Stimulated activated naive CD8-positive, alpha-beta T cell treated with anti-CD3 and anti-CD28 coated beads, Interleukin-15, Interleukin-2, amounts not matched to agents 100 ng/mL and 50 ng/mL, for 24 hours (primary cell): ENCODE results near the gene CCR7.

Experiments used
- H3K27ac Mint-ChIP-seq: one replicate; pipeline ENCODE4 v1.8.0; 2021; ENCODE audit warnings: mild to moderate bottlenecking, mixed read lengths
- H3K27me3 Mint-ChIP-seq: one replicate; pipeline ENCODE4 v1.8.0; 2021; ENCODE audit warnings: mixed read lengths
- H3K36me3 Mint-ChIP-seq: one replicate; pipeline ENCODE4 v1.8.0; 2021; ENCODE audit warnings: low read depth, mixed read lengths
- H3K4me1 Mint-ChIP-seq: one replicate; pipeline ENCODE4 v1.8.0; 2021; ENCODE audit warnings: low read depth, mixed read lengths
- H3K4me3 Mint-ChIP-seq: one replicate; pipeline ENCODE4 v1.8.0; 2021; ENCODE audit warnings: mild to moderate bottlenecking, mixed read lengths
- H3K9me3 Mint-ChIP-seq: one replicate; pipeline ENCODE4 v1.8.0; 2021; ENCODE audit warnings: mixed read lengths

CCR7 gene

GRCh38 chr17:40541060-40541872, 24.0 kb downstream of the CCR7 start:
- no peaks in the 10 kb centered on the region for H3K27me3 Mint-ChIP-seq
- H3K27ac Mint-ChIP-seq = peak overlapping the region; percentile 99
- H3K36me3 Mint-ChIP-seq = peaks cover 4% of the 10 kb centered on the region
- peaks cover 92% of the 10 kb centered on the region for H3K4me1 Mint-ChIP-seq
- peak overlapping the region; percentile 80 for H3K4me3 Mint-ChIP-seq
- H3K9me3 Mint-ChIP-seq = no peaks in the 10 kb centered on the region

- Mint-ChIP-seq H3K36me3 (peaks cover 4% of the 10 kb centered on the region), H3K4me3 (peak overlapping the region; percentile 80), H3K27ac (peak overlapping the region; percentile 99), H3K9me3 (no peaks in the 10 kb centered on the region), H3K4me1 (peaks cover 92% of the 10 kb centered on the region), H3K27me3 (no peaks in the 10 kb centered on the region)
Observed at GRCh38 chr17:40540448-40540847, 24.8 kb downstream of the CCR7 start.

- Mint-ChIP-seq H3K4me1 (peaks cover 93% of the 10 kb centered on the region), H3K27ac (peak overlapping the region; percentile 99), H3K27me3 (no peaks in the 10 kb centered on the region), H3K9me3 (no peaks in the 10 kb centered on the region), H3K36me3 (peaks cover 4% of the 10 kb centered on the region), H3K4me3 (peak overlapping the region; percentile 80)
Observed at GRCh38 chr17:40539711-40540411, 25.4 kb downstream of the CCR7 start.

GRCh38 chr17:40538936-40539705, 26.2 kb downstream of the CCR7 start:
- Mint-ChIP-seq H3K36me3 (peaks cover 4% of the 10 kb centered on the region), H3K4me1 (peaks cover 98% of the 10 kb centered on the region), H3K27me3 (no peaks in the 10 kb centered on the region), H3K9me3 (no peaks in the 10 kb centered on the region), H3K27ac (no peak overlapping the region), H3K4me3 (no peak overlapping the region)

- Mint-ChIP-seq H3K27ac (no peak overlapping the region), H3K4me3 (no peak overlapping the region), H3K27me3 (no peaks in the 10 kb centered on the region)
Observed at GRCh38 chr17:40538019-40538935, 27.0 kb downstream of the CCR7 start.

GRCh38 chr17:40536295-40537171, 28.7 kb downstream of the CCR7 start:
- Mint-ChIP-seq H3K27me3 (no peaks in the 10 kb centered on the region), H3K4me3 (peak overlapping the region; percentile 24), H3K4me1 (peaks cover 98% of the 10 kb centered on the region), H3K36me3 (no peaks in the 10 kb centered on the region), H3K27ac (peak overlapping the region; percentile 79), H3K9me3 (no peaks in the 10 kb centered on the region)

More at GRCh38 chr17:40538019-40538935, 27.0 kb downstream of the CCR7 start:
- H3K9me3 Mint-ChIP-seq = no peaks in the 10 kb centered on the region
- peaks cover 3% of the 10 kb centered on the region for H3K36me3 Mint-ChIP-seq
- peaks cover 98% of the 10 kb centered on the region for H3K4me1 Mint-ChIP-seq

GRCh38 chr17:40535924-40536294, 29.4 kb downstream of the CCR7 start:
- Mint-ChIP-seq H3K9me3 (no peaks in the 10 kb centered on the region), H3K4me3 (no peak overlapping the region), H3K4me1 (peaks cover 98% of the 10 kb centered on the region), H3K27ac (peak overlapping the region; percentile 79), H3K27me3 (no peaks in the 10 kb centered on the region), H3K36me3 (no peaks in the 10 kb centered on the region)

GRCh38 chr17:40535438-40535837, 29.8 kb downstream of the CCR7 start:
- Mint-ChIP-seq H3K27ac (peak overlapping the region; percentile 79), H3K4me3 (no peak overlapping the region), H3K9me3 (no peaks in the 10 kb centered on the region)

GRCh38 chr17:40534371-40535189, 30.7 kb downstream of the CCR7 start:
- peaks cover 98% of the 10 kb centered on the region for H3K4me1 Mint-ChIP-seq
- no peaks in the 10 kb centered on the region for H3K36me3 Mint-ChIP-seq

More at GRCh38 chr17:40535438-40535837, 29.8 kb downstream of the CCR7 start:
- H3K4me1 Mint-ChIP-seq = peaks cover 98% of the 10 kb centered on the region
- no peaks in the 10 kb centered on the region for H3K36me3 Mint-ChIP-seq
- H3K27me3 Mint-ChIP-seq = no peaks in the 10 kb centered on the region

GRCh38 chr17:40533896-40534295, 31.4 kb downstream of the CCR7 start:
- no peaks in the 10 kb centered on the region for H3K27me3 Mint-ChIP-seq
- peak overlapping the region; percentile 96 for H3K27ac Mint-ChIP-seq
- H3K36me3 Mint-ChIP-seq = no peaks in the 10 kb centered on the region
- peak overlapping the region; percentile 79 for H3K4me3 Mint-ChIP-seq
- peaks cover 98% of the 10 kb centered on the region for H3K4me1 Mint-ChIP-seq
- H3K9me3 Mint-ChIP-seq = no peaks in the 10 kb centered on the region

More at GRCh38 chr17:40534371-40535189, 30.7 kb downstream of the CCR7 start:
- Mint-ChIP-seq H3K4me3 (no peak overlapping the region), H3K27ac (peak overlapping the region; percentile 96), H3K9me3 (no peaks in the 10 kb centered on the region), H3K27me3 (no peaks in the 10 kb centered on the region)

GRCh38 chr17:40532520-40533253, 32.6 kb downstream of the CCR7 start:
- Mint-ChIP-seq H3K27me3 (no peaks in the 10 kb centered on the region), H3K9me3 (no peaks in the 10 kb centered on the region), H3K36me3 (no peaks in the 10 kb centered on the region), H3K27ac (peak overlapping the region; percentile 96), H3K4me3 (peak overlapping the region; percentile 79), H3K4me1 (peaks cover 92% of the 10 kb centered on the region)
